ENCODE measurements around the gene EPHB1. TPM values are rescaled to one million over a fixed set of nuclear protein-coding genes. Genes with fewer than 3 reads are reported as not detected.

The EPHB1 gene
- total RNA-seq, 3 donors from 2014 or later: 1.8 to 5.9 (median 3.4) TPM

DNA sequence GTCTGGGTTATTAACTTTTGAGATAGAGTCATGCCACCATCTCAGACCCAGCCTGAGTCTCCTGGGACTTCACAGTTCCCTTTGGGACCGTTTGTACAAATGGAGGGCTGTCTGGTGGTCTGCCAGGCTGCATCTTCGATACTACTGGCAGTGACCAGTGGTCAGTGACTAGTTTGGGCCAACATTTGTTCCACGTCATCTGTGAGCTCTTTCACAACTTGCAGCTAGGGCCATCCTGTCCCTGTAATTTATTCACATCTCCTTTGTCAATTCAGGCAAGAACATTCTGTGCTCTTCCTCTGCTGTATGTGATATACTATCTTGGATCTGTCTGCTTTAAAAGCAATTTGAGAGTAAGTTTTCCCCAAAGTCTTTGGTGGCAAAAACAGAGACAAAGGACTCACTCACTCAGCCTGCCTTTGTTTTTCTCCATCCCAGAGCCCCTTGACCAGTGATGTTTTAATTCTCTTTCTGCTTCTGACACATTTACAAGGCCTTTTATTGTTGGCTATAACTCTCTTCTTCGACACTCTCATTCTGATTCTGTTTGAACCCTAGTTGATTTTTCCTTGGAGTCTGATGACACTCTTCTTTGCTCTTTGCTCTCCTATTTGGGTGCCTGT lies 353.4 kb downstream of the EPHB1 start:
- Histone ChIP-seq H3K4me1 (no peaks in the 10 kb centered on the region), H3K9me3 (no peaks in the 10 kb centered on the region), H3K27me3 (no peaks in the 10 kb centered on the region), H3K27ac (no peak overlapping the region), H3K4me3 (no peak overlapping the region), H3K36me3 (no peaks in the 10 kb centered on the region)
- DNase-seq (ENCODE audit: low spot score in 2 of 2): no peak
- intact Hi-C loops (cut with DNase I; ENCODE audit: low total_unique reads): no loop called here
- TF ChIP-seq POLR2A (IDR thresholded peaks at IDR 0.05): no peak
- TF ChIP-seq, protein P1, sequence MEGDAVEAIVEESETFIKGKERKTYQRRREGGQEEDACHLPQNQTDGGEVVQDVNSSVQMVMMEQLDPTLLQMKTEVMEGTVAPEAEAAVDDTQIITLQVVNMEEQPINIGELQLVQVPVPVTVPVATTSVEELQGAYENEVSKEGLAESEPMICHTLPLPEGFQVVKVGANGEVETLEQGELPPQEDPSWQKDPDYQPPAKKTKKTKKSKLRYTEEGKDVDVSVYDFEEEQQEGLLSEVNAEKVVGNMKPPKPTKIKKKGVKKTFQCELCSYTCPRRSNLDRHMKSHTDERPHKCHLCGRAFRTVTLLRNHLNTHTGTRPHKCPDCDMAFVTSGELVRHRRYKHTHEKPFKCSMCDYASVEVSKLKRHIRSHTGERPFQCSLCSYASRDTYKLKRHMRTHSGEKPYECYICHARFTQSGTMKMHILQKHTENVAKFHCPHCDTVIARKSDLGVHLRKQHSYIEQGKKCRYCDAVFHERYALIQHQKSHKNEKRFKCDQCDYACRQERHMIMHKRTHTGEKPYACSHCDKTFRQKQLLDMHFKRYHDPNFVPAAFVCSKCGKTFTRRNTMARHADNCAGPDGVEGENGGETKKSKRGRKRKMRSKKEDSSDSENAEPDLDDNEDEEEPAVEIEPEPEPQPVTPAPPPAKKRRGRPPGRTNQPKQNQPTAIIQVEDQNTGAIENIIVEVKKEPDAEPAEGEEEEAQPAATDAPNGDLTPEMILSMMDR (IDR thresholded peaks at IDR 0.05): no peak

DNA sequence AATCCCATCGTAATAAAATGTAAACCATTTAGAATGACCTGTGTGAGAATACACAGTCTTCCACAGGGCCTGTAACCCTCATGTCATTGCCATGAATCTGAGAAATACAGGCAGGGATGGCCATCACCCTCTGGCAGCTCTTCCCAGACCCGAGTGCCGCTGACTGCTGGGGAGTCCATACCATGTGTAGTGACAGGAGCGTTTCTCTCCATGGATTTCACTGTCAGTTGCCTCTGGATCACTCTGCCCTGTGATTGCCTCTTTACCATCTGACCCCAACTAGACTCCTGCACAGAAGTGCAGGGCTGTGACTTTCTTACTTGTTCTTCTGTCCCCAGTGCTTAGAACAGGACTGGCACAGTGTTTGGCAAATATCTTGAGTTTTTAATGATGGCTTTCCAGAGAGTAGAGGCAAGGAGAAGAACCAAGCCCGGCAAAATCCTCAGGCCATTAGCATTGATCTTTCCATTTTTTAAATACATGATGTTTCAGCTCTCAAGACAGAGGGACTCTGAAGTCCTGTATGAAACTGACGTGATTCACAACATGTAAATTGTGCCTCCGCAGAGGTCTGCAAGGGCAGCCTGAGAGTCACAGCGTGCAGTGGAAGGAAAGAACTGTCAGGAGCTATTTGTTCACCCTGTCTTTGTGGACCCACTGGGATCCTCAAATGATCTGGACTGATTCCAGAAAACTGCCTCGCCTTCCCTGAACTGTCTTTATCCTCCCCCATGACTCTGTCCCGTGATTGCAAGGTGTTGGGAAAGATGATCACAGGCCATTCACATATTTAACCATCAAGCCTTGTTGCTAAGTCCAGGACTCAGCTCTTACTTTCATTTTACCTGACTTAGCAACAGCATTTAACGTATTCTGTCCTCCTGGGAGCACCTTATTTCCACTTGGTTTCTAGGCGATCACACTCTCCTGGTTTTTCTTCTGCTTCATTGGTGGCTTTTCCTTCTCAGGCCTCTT lies 354.9 kb downstream of the EPHB1 start:
- H3K4me1 ChIP-seq: no peaks in the 10 kb centered on the region
- H3K9me3 ChIP-seq: no peaks in the 10 kb centered on the region
- H3K4me3 ChIP-seq: no peak overlapping the region
- H3K27ac ChIP-seq: no peak overlapping the region
- H3K36me3 ChIP-seq: no peaks in the 10 kb centered on the region
- H3K27me3 ChIP-seq: no peaks in the 10 kb centered on the region
- TF ChIP-seq POLR2A (IDR thresholded peaks at IDR 0.05) (no peak), POLR2AphosphoS5 (IDR thresholded peaks at IDR 0.05) (no peak)
- TF ChIP-seq, protein P1 (IDR thresholded peaks at IDR 0.05): no peak
- intact Hi-C loops (cut with DNase I; ENCODE audit: low total_unique reads): no loop called here
- no peak for DNase-seq (ENCODE audit: low spot score in 2 of 2)

DNA sequence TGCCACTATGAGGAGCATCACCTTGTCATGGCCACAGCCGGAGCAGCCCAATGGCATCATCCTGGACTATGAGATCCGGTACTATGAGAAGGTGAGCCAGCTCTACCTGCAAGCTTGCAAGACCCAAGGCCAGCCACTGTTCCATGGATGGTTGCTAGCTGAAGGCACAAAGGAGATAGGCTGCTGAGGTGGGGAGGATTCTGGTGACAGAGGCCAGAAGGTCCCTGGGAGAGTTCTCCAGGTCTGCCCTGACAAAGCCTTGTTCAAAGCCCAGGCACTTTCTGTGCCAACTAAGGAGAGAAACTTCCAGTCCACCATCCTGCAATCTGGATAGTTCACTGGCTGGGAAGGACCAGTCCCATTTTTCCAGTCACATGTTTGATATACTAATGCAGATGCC lies 359.1 kb downstream of the EPHB1 start:
- H3K36me3 ChIP-seq: no peaks in the 10 kb centered on the region
- intact Hi-C loops (cut with DNase I; ENCODE audit: low total_unique reads): no loop called here
- no peak overlapping the region for H3K27ac ChIP-seq
- H3K4me1 ChIP-seq: no peaks in the 10 kb centered on the region
- no peak for DNase-seq (ENCODE audit: low spot score in 2 of 2)
- TF ChIP-seq, protein P1 (IDR thresholded peaks at IDR 0.05): no peak
- TF ChIP-seq POLR2A (IDR thresholded peaks at IDR 0.05): no peak
- no peak for TF ChIP-seq POLR2AphosphoS5 (IDR thresholded peaks at IDR 0.05)
- H3K27me3 ChIP-seq: no peaks in the 10 kb centered on the region
- H3K9me3 ChIP-seq: no peaks in the 10 kb centered on the region
- no peak overlapping the region for H3K4me3 ChIP-seq

DNA sequence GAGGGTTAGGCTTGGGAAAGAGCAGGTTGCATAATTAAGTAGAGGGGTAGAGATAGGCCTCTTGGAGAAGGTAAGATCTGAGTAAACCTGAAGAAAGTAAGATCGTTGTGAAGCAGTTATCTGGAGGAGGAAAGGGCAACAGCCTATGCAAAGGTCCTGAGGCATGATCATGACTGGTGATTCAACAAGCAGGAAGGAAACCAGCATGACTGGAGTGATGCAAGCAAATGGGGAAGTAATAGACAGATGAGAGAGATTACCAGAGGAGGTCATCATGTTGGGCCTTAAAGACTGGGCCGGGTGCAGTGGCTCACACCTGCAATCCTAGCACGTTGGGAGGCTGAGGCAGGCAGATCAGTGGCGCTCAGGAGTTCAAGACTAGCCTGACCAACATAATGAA lies 360.2 kb downstream of the EPHB1 start:
- intact Hi-C loops (cut with DNase I; ENCODE audit: low total_unique reads): no loop called here
- no peak for DNase-seq (ENCODE audit: low spot score in 2 of 2)
- Histone ChIP-seq H3K27ac (no peak overlapping the region), H3K4me1 (no peaks in the 10 kb centered on the region), H3K9me3 (no peaks in the 10 kb centered on the region), H3K36me3 (no peaks in the 10 kb centered on the region), H3K4me3 (no peak overlapping the region), H3K27me3 (no peaks in the 10 kb centered on the region)
- no peak for TF ChIP-seq POLR2A (IDR thresholded peaks at IDR 0.05)
- TF ChIP-seq POLR2AphosphoS5 (IDR thresholded peaks at IDR 0.05): no peak
- TF ChIP-seq, protein P1 (IDR thresholded peaks at IDR 0.05): no peak

DNA sequence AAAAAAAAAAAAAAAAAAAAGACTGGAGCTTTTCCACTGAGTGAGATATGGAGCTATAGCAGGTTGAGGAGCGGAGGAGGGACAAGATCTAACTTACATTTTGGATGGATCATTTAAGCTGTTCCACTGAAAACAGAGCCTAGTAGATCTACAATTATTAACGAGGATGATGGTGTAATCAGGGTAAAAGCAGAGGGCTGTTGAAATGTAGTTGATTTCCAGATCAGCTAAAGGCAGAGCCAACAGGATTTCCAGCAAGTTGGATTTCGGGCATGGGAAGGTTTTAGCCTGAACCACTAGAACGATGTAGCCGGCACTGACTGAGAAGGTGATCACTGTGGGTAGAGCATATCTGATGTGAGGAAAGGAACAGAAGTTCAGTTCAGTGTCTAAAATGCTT lies 360.7 kb downstream of the EPHB1 start:
- no peaks in the 10 kb centered on the region for H3K4me1 ChIP-seq
- no peaks in the 10 kb centered on the region for H3K36me3 ChIP-seq
- no peaks in the 10 kb centered on the region for H3K27me3 ChIP-seq
- TF ChIP-seq POLR2AphosphoS5 (IDR thresholded peaks at IDR 0.05): no peak
- TF ChIP-seq POLR2A (IDR thresholded peaks at IDR 0.05): no peak
- TF ChIP-seq, protein P1 (IDR thresholded peaks at IDR 0.05): no peak
- no peaks in the 10 kb centered on the region for H3K9me3 ChIP-seq
- intact Hi-C loops (cut with DNase I; ENCODE audit: low total_unique reads): no loop called here
- no peak for DNase-seq (ENCODE audit: low spot score in 2 of 2)
- H3K4me3 ChIP-seq: no peak overlapping the region
- no peak overlapping the region for H3K27ac ChIP-seq
